HG03139 (cell line): Measurements from ENCODE around the gene SP2.

ENCODE experiments used
- ATAC-seq: cut with Tn5 transposase; IDR thresholded peaks from one replicate; pipeline ENCODE4 v1.9.1; 2021; ENCODE audit not compliant: unreplicated experiment

Gene SP2

GRCh38 chr17:47870056-47870455 is 26.0 kb upstream of the SP2 start:
- no peak for ATAC-seq

GRCh38 chr17:47871048-47871447 is 25.0 kb upstream of the SP2 start:
- no peak for ATAC-seq

- no peak for ATAC-seq
Measured at GRCh38 chr17:47872019-47872650, 23.9 kb upstream of the SP2 start.

- no peak for ATAC-seq
Measured at GRCh38 chr17:47872651-47873161, 23.3 kb upstream of the SP2 start.

GRCh38 chr17:47873200-47874090 is 22.6 kb upstream of the SP2 start:
- ATAC-seq, result no peak

GRCh38 chr17:47875011-47875985 is 20.7 kb upstream of the SP2 start:
- ATAC-seq, result no peak

- ATAC-seq, result no peak
Measured at GRCh38 chr17:47877368-47878034, 18.5 kb upstream of the SP2 start.

GRCh38 chr17:47878203-47879027 is 17.6 kb upstream of the SP2 start:
- ATAC-seq, result no peak

- ATAC-seq, result no peak
Measured at GRCh38 chr17:47879028-47879585, 16.9 kb upstream of the SP2 start.

- no peak for ATAC-seq
Measured at GRCh38 chr17:47879776-47880454, 16.1 kb upstream of the SP2 start.

GRCh38 chr17:47882247-47882646 is 13.8 kb upstream of the SP2 start:
- ATAC-seq, result no peak

GRCh38 chr17:47882695-47883588 is 13.1 kb upstream of the SP2 start:
- no peak for ATAC-seq

GRCh38 chr17:47883589-47884426 is 12.2 kb upstream of the SP2 start:
- no peak for ATAC-seq

- ATAC-seq, result no peak
Measured at GRCh38 chr17:47884427-47884740, 11.7 kb upstream of the SP2 start.

GRCh38 chr17:47884905-47885730 is 10.9 kb upstream of the SP2 start:
- ATAC-seq, result no peak

GRCh38 chr17:47888293-47888692 is 7.7 kb upstream of the SP2 start:
- ATAC-seq, result no peak
